ENCODE measurements around the gene TTLL5.
A peak's percentile ranks its signal among the peaks of the same experiment; 100 is the strongest.

Gene TTLL5

DNA sequence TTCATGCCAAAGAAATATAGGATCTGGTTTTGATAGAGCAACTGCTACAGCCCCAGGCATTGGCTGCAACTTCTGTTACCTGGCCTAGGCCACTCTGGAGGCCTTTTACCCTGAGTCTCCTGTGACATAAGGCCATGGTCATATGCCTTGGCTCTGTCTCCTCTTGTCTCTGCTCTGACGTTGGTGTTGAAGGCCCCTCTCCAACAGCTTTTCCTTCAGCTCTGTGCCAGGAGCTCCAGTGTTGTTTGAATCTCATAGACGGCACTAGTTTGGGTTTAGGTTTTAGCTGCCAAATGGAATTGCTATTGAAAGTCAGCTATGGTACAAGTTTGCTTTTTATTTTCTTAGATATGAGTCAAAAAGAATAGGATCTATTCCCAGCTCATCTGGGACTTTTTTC, 41.1 kb downstream of the TTLL5 start:
- no peak for DNase-seq

DNA sequence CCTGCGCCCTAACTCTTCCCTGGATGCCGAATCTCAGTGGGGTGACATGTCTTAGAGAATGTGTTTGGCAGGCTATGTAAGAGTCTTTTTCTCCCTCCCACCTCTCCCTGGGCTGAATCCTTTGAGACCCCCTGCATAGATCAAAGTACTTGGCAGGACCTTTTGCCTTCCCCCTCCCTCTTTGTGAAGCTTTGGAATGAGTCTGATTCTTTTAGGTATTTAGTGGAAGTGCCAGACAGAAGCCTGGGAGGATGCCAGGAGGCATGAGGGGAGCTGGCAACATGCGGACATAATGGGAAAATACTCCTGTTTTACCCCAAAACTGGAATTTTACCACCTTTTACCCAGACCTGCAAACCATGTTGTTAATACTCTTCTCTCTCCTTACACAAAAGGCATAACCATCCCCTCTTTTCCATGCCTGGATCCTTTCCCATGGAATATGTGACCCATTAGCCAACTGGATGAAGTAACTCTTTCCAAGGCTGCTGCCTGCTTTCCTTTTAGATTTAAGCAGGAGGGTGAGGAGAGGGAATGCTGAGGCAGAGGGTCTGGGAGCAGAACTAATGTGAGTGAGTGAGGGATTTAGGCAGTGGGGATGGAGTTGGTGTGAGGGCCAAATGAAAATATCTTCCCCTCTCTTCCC, 41.7 kb downstream of the TTLL5 start:
- no peak for DNase-seq

- no peak for DNase-seq
Measured at GRCh38 chr14:75703467-75703866, 42.4 kb downstream of the TTLL5 start.

DNA sequence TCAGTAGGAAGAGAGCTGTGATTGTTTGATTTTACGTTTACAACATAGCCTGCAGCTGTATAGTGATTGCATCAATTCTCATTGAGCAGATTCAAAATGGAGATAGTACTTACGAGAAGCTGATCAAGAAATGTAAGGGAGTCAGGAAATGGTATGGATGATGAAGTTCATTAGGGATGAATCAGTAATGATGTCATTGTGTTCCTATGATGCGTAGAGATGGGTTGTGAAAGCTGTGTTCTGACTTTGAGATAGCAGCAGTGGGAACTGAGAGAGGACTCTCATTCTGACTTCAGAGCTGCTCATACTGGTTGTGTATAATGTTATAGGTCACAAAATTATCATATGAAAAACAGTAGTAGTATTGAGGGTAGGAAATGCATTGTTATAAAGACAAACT, 44.0 kb downstream of the TTLL5 start:
- DNase-seq: no peak

GRCh38 chr14:75709207-75709812, 48.3 kb downstream of the TTLL5 start:
- DNase-seq: peak; percentile 74

DNA sequence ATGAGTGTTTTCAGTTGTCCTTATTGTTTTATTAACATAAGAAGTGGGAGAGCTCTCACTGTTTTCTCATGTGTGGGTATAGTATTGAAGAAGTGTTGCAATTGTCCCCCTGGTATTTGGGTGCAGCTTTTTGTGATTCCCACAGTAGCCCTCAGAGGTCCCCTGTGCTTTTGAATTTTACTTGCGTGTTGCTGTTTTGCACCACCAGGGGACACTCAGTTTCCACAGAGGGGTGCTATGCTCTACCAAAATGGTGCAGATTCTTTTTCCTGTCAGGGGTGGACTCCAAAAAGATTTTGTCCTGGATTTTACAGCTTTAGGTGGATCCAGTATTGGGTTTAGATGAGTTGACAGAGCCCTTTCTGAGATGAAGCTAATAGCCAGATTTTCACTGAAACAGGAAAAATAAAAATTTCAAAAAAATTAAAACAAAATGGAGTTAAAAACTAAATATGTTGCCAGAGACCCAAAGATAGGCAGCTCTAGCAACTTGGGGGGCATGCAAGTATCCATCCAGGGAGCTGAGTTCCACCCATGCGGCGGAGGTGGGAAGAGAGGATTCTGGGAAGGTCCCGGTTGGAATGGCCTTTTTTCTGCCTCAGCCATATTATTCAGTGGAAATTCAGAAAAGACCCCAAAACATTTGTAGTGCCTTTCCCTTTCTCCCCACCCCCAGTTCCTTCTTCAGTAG, 50.2 kb downstream of the TTLL5 start:
- peak; percentile 52 for DNase-seq

DNA sequence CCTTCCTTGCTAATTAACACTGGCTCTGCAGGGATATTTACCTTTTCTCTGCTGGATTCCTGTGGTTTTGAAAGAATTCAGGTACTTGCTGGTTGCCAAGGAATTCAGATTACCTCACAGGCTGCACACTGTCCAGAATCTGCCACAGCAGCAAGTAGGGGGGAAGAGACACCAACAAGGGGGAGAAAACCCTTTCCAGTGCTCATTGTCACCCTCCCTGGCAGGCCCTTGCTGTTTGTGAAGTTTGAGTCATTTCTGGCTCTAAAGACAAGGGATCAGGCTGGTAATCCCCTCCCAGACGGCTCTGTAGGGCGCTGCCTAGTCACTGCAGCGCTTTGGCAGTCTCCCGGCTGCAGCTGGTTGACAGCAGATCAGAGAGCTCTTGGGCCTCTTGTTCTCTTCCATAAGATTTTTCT, 50.8 kb downstream of the TTLL5 start:
- no peak for DNase-seq

GRCh38 chr14:75714991-75715390, 53.9 kb downstream of the TTLL5 start:
- no peak for DNase-seq

GRCh38 chr14:75715926-75716780, 55.1 kb downstream of the TTLL5 start:
- DNase-seq: no peak

- DNase-seq: no peak
Measured at GRCh38 chr14:75717729-75718128, 56.7 kb downstream of the TTLL5 start.

- peak; percentile 13 for DNase-seq
Measured at GRCh38 chr14:75718199-75718598, 57.2 kb downstream of the TTLL5 start.

GRCh38 chr14:75720116-75720515, 59.1 kb downstream of the TTLL5 start:
- DNase-seq: no peak

GRCh38 chr14:75720842-75721498, 59.9 kb downstream of the TTLL5 start:
- no peak for DNase-seq

DNA sequence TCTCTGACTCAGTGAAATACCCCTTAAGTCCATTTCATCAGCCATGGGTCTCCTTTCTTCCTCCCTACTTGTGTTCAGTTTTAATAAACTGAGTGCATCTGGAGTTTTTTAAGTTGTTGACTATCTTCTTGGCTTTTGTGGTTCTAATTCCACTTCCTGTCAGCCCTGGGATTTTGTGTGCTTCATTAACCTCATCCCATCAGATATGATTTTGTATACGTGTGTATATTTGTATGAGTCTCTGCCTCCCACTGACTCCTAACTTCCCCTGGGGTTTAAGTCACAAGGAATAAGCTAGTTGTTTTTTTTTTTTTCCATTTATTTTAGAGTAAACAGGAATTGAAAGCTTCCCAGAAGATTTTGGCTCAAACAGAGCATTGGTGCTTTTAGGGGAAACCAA, 62.7 kb downstream of the TTLL5 start:
- DNase-seq: no peak

DNA sequence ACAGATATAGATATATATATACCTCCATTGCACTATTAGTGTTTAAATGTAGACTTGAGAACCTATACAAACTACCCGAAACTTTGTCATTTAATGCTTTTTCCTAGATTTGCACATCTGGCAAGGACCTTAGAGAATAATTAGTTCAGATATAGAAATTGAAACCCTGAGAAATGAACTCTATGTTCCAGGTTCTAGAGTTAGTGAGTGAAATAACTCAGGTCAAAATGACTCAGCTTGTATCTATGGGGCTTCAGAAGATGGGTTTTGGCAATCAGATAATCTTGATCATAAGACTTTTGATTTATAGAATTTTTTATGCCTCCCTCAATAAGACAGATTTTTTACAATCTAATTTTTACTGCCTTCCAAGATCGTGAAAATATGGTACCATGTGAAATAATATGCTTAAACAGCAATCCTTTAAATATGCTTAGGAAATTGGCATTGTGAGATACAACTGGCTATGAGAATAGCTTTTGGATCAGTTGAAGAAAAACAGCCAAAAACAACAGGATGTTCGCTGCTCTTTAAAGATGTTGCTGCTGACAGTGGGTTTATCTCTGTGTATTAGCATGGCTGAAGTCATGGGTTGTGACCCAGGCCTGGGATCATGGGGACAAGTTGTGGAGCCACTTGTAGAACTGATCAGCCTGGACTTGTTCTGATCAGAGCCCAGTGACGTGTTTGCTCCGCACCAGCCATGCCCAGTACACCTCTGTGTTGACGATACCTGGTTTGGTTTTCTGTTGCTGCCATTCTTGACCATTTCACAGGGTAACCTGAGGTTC, 63.6 kb downstream of the TTLL5 start:
- no peak for DNase-seq

- no peak for DNase-seq
Measured at GRCh38 chr14:75725481-75725880, 64.4 kb downstream of the TTLL5 start.

DNA sequence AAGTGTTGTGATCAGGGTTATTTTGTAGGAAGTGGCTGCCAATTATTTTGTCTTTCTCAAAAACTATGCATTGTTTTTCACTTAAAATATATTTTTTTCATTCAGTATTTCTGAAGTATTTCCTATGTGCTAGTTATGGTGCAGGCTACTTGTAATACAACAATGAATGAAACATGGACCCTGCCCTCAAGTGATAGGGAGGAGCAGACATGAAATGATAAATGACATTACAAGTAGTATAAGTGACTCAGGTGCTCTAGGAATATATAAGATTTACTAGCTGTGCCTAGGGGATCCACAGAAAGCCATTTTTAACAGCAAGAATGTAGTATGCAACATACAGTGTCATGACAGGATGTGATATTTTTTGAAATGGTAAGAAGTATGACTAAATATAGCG, 65.3 kb downstream of the TTLL5 start:
- DNase-seq: no peak

- DNase-seq: no peak
Measured at GRCh38 chr14:75727124-75727523, 66.1 kb downstream of the TTLL5 start.

DNA sequence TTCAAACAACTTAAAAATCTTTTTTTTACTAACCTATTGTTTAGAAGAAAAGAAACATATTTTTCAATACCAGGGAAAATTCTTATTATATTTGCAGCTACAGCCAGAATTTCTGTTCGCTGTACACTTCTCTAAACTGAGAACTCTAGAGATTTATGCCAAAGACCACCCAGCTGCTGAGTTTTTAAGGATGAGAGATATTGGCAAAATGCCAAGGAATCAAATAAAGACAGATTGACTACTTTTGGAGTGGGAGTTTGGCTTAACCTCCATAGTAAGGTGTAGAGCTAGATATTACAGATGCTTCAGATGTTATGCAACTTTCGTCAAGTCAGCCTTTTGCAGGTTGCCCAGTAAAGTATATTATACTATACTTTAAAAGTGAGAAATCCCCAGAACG, 71.8 kb downstream of the TTLL5 start:
- DNase-seq: no peak

DNA sequence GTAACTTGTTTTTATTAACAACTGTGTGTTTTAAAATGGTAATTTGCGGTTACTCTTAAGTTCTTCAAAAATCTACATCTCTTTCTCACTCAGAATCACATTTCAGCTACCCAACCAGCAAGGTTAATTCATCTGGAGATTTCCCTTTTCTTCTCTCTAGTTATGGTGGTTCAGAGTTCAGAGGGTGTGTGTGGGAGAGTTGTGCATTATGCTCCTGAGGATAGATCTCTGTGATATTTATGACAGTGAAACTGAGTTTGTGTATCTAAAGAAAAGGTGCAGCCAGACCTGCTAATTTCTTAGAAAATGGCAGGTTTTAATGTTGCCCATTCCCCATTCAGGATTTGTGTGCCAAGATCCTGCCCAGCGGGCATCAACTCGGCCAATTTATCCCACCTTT, 73.8 kb downstream of the TTLL5 start:
- no peak for DNase-seq

GRCh38 chr14:75736845-75737485, 75.9 kb downstream of the TTLL5 start:
- DNase-seq: no peak

DNA sequence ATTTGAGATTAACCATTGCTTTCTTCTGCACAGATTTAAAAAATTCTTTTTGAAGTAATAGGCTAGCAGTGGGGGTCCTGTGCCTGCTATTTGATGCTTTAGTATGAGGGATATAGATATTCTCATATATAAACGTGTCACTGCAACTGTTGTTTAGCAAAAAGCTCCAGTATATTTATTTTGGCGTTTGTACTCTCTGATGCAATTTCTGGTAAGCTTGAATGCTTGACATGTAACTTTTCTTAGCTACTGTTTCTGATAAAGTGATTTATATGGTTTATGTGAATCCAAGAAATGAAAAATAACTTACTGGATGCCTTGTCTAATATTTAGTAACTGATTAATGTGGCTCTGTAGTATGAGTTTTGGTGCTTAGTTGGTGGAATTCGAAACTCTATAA, 77.1 kb downstream of the TTLL5 start:
- no peak for DNase-seq

Measured in hematopoietic multipotent progenitor cell treated with erythropoietin and hydrocortisone succinate and interleukin-3 and kit ligand, for 8 days (in vitro differentiated cells).